GM04503 (cell line): Measurements from ENCODE around the gene ZNF10.

Experiments
- DNase-seq: peaks from one replicate; pipeline ENCODE4 v3.0.0-alpha.2; 2012; ENCODE audit warnings: low read depth

ZNF10 gene

DNA sequence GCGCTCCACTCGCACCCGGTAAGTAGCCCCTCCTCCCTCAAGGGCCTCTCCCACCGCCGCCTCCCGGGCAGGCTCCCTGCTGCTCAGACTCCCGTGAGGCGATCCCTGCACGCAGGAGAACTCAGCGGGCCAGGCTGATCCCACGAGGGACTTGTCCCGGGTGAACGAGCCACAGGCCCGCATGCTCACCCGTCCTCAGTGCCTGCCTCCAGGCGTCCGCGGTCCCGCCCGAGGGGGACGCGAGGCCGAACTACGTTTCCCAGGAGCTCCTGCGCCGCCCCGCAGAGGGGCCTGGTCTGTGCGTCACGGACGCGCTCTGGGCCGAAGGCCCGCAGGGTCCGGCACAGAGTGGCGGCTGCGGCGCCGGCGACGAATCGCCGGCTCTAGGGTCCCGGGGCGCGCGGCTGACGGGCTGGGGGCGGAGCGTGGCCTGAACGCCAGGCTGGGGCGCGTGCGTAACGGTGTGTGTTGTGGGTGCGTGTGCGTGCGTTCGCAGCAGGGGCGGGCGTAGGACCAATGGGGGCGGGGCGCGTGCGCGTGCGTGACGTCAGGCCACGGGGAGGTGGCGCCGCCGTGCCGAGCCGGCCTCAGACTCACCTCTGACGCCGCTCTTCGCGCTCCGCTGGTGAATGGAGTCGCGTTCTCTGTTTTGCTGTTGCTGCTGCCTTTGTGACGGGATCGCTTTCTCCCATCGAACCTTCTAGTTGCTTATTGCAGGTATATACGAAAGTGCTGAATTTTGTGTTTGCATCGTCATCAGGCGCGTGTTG is at the start of gene ZNF10, which contains the start of gene ZNF891:
TSS of gene ZNF10 (plus strand) at position 590 of the 770 bp plus-strand sequence. CDS start 13,866 bp downstream, outside the sequence.
TSS of gene ZNF891 (minus strand) at position 237 of the 770 bp plus-strand sequence. CDS start 8,356 bp downstream, outside the sequence.
- DNase-seq, result peak; percentile 72

DNA sequence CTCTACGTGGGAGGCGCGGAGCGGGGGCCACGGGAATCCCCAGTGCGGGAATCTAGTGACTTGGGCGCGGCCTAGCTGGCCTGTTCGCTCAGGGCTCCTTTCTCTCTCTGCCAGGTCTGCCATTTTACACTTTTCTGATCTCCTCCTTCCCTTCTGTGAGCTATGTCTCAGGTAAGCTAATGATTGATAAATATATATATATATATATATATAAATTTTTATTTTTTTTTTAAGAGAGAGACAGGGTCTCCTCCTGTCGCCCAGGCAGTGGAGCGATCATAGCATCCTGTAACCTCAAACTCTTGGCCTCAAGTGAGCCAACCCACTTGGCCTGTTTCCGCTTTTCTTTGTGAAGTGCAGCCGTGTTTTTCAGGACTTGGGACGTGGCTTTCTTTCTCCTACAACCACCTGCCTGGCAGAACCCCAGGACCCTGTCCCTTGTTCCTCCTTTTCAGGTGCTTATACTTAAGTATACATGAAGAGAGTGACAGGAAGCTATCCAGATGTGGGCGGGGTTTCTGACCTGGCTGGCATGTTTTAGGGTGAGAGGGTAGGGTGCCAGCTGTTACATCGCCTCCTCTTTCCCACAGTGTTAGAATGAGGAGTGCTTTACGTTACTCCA is 49.2 kb upstream of the ZNF10 start:
- no peak for DNase-seq

DNA sequence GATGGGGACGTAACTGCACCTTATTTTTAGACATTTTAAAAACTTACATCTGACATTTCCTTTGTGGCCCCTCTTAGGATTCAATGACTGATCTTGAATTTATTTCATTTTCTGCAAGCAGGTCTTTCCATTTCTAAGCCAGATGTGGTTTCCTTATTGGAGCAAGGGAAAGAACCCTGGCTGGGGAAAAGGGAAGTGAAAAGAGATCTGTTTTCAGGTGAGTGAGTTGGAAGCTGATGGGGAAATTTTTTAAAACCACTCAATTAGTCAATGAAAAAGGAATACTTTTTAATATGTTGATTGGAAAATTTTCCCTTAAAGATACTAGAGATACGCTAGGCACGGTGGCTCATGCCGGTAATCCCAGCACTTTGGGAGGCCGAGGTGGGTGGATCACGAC is 47.1 kb upstream of the ZNF10 start:
- no peak for DNase-seq

DNA sequence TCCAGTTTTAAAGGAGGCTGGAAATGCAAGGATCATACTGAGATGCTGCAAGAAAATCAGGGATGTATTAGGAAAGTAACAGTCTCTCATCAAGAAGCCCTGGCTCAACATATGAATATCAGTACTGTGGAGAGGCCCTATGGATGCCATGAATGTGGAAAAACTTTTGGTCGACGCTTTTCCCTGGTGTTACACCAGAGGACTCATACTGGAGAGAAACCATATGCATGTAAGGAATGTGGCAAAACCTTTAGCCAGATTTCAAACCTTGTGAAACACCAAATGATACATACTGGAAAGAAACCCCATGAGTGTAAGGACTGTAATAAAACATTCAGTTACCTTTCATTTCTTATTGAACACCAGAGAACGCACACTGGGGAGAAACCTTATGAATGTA is 24.8 kb upstream of the ZNF10 start:
- no peak for DNase-seq

DNA sequence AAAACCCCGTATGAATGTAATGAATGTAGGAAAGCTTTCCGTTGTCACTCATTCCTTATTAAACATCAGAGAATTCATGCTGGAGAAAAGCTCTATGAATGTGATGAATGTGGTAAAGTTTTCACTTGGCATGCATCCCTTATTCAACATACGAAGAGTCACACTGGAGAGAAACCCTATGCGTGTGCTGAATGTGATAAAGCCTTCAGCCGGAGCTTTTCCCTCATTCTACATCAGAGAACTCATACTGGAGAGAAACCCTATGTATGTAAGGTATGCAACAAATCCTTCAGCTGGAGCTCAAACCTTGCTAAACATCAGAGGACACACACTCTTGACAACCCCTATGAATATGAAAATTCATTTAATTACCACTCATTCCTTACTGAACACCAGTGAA is 24.2 kb upstream of the ZNF10 start:
- DNase-seq, result no peak

DNA sequence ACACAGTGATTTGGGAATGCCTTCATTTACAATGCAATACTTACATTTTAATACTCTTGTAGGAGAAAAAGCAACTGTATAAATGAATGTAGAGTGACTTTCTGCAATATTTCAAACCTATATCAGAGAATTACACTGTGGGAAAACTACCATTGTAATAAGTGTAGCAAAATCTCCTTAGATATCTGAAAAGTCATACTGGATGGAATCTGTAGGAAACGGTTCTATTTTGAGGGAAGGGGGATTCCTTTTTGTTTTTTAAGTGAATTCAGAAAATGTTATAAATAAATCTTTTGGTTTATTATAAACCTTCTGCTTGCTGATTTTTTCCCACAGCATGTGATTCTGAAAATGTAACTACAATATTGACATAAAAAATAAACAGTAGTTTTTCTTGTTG is 23.3 kb upstream of the ZNF10 start:
- no peak for DNase-seq

DNA sequence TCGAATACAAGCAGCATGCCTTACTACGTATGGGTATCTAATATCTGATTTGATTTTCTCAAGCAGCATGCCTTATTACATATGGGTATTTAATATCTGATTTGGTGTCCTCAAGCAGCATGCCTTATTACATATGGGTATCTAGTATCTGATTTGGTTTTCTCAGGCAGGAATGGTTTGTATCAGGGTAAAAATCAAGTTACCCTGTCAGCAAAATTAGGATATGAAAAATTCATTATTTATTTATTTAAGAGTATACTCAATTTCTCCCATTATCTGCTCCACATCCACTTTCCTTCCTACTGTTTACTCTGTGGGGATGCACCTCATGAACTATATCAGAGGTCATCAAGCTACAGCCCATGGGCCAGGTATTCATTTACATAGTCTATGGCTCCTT is 22.3 kb upstream of the ZNF10 start:
- no peak for DNase-seq

DNA sequence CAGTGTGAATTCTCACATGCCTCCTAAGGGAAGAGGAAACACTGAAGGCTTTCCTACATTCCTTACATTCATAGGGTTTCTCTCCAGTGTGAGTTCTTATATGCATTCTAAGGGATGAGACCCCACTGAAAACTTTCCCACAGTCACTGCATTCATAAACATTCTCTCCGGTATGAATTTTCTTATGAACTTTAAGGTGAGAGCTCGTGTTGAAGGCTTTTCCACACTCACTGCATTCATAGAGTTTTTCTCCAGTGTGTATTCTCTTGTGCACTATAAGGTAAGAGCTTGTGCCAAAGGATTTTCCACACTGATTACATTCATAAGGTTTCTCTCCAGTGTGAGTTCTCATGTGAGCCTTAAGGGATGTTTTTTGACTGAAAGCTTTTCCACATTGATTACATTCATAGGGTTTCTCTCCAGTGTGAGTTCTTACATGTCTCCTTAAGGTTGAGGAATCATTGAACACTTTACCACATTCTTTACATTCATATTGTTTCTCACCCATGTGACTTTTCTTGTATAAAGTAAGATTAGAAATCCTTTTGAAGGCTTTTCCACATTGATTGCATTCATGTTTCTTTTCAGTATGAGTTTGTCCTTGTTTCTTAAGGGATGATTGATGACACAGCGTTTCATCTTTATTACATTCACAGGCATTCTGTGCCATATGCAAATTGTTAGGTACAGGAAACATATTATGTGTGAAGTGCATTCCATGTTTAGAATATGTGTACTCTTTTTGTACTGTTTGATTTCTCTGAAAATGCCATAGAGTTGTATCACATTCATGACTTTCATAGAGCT is 9.8 kb upstream of the ZNF10 start:
- no peak for DNase-seq

DNA sequence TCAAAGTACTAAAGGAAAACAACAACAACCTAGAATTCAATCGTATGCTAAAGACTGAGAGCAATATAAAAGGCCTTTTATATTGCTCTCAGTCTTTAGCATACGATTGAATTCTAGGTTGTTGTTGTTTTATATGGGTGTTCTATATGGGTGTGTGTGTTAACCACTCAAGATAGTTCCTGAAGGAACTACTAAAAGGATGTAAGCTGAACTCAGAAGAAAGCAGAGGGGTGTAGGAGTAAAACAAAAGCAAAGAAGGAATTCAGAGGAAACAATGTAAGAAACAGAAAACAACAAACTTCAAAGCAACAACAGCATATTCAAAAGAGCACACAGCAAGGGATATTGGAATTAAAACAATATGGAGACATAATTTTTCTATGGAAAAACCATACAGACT is 5.8 kb upstream of the ZNF10 start:
- DNase-seq, result no peak

DNA sequence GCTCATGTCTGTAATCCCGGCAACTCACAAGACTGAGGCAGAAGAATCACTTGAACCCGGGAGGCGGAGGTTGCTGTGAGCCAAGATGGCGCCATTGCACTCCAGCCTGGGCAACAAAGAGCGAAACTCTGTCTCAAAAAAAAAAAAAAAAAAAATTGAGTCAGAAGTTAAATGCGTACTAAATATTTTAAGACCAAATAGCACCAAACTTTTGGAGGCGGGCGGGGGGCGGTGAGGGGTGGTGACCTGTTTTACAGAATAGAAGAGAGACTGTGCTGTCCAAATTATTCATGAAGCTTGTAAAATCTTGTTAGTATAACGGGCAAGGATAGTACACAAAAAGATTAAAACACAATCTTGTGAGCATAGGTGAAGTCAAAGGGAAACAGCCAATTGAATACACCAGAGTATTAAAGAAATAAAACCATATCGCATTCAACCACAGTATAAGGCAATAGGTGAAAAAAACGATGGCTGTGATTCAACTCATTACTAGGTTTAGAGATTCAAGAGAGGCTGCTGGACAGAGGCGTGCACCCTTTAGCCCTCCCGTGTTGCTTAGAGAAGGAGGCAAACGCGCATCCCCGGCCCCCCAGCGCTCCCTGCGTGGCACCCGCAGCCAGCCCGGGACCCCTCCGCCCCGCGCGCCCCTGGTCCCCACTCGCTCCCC is 924 bp upstream of the ZNF10 start:
- DNase-seq, result no peak

DNA sequence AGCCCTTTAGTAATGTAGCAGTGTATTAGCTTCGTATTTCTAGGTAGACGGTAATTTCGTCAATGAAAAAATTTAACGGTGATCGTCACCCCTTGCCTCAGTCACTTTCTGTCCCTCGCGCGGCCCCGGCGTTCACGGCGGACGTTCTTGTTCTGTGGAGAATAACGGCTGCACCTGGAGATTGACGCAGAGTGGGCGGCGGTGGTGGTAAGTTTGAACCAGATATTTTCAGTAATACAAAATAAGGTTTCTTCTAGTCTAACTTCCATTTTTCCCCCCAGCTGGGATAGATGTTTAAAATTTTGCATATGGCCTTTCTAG is 341 bp downstream of the ZNF10 start:
- no peak for DNase-seq

DNA sequence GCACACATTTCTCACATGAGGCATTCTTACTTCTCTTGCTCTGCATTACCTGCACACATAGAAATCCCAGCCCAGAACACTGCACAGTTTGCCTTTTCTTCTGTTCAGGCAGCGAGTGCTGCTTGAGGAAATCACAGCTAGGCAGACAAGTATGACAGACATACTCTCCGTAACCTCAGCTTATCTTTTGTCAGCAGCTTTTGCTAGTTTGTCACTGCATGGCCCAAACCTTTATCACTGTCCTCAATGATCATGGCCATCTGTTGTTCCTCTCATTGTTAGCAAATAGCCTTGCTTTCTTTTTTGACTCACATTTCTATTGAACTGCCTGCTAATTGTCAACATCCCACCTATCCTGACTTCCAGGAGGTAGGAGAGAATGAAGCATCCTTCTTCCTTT is 5.3 kb downstream of the ZNF10 start:
- no peak for DNase-seq

DNA sequence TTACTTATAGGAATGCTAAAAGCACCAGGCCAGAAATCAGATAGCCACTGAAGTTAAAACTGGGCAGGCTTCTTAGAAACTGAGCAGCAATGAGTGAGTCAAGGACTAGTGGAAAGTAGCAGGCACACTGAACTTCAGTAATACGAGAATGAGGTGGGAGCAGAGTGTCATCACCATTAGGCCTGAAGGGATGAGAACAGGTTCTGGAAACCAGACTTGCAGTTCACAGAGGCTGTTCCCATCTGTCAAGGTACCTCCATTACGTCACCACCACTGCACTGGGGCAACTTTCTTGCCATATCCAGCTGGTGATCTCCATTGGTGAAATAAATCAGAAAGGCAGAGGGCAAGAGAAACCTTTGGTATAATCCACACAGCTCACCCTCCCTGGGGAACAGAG is 15.6 kb downstream of the ZNF10 start:
- DNase-seq, result no peak

DNA sequence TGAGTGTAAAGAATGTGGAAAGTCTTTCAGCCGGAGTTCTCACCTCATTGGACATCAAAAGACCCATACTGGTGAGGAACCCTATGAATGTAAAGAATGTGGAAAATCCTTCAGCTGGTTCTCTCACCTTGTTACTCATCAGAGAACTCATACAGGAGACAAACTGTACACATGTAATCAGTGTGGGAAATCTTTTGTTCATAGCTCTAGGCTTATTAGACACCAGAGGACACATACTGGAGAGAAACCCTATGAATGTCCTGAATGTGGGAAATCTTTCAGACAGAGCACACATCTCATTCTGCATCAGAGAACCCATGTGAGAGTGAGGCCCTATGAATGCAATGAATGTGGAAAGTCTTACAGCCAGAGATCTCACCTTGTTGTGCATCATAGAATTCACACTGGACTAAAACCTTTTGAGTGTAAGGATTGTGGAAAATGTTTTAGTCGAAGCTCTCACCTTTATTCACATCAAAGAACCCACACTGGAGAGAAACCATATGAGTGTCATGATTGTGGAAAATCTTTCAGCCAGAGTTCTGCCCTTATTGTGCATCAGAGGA is 25.8 kb downstream of the ZNF10 start:
- DNase-seq, result peak; percentile 0

DNA sequence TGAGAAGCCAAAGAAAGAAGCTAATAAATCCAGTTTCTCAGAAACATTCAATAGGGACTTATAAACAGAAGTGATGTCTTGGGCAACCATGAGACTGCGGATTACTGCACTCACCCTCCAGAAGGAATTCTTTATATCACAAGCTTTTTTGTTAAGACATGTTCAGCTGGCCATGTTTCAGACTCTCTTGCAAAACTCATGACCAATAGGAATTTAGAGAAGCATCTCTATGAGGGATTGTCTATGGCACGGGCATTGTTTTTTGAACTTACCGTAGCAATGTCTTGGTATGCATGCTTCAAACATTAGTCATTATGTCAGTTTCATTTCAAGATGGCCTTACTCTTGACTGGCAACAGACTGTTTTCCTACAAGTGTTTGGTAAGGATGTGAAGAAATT is 35.3 kb downstream of the ZNF10 start:
- DNase-seq, result no peak

DNA sequence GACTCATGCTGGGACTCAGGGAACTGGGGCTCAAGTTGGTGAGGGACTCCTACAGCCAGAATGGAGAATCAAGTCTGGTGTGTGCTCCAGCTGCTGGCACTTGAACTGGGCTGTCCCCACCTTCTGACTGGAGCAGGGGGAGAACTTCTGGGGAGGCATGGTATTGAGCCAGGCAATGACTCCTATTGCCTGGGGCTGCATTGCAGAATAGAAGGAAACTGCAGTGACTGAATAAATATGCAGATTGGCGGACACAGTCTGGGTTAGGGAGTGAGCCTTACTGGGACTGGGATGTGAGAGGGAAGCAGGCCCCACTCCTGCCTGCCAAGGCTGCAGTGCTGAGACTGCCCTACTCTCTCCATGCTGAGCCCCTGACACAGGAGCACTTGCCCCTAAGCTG is 42.1 kb downstream of the ZNF10 start:
- DNase-seq, result no peak

DNA sequence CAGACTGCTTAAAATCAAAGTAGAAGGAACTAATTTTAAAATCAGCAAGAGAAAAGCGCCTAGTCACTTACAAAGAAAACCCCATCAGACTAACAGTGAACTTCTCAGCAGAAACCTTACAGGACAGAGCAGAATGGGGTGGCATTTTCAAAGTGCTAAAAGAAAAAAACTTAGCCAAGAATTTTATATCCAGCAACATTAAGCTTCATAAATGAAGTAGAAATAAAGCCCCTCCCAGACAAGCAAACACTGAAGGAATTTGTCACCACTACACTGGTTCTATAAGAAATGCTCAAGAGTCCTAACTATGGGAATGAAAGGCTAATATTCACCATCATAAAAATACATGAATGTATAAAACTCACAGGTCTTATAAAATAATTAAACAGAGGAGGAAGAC is 44.5 kb downstream of the ZNF10 start:
- DNase-seq, result no peak

DNA sequence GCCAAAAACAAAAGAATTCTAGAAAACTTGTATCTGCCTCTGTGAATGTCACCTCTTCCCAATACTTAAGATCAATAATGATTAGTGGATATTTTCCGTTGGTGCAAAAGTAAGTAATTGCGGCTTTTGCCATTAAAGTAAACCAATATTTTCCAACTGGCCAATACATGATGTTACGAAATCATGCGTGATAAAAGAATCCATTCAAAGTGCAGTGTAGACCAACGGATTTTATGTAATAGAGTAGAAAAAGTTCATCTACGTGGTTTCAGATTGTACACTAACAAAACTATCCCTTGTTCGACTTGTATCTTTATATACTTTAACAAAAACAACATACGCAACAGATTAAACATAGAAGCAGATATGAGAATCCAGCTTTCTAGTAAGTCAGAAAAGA is 50.2 kb downstream of the ZNF10 start:
- DNase-seq, result no peak

DNA sequence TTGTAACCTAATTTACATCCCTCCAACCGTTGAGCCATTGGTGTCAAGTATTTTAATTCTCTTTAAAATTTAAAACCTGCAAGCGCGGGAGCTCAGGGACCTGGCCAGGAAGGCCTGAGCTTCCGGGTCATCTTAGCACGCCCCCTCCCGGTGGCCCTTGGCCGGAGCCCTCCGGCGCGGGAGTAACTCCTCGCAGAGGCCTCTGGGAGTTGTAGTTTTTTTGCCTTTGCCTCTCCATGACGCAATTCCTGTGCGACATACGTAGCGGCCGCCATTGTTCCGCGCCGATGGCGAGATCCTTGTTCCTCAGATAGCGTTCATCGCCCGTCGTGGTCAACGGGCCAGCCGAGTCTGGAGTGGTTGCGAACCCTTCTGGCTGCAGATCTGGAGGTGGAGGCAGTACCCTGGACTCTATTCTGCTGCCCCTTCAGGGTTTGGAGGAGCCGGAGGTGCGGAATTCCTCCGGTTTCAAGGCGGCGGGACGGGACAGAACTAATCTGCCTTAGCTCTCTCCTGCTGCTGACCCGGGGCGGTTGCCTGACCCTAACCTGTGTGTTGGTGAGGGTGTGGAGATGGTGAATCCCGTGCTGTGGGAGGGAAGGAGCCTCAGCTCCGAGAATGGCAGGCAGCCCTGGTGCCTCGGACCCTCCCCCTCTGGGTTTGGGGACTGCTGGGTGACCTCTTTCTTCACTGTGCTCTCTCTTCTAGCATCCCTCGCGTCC is 51.0 kb downstream of the ZNF10 start, which contains the start of gene ZNF268:
TSS of gene ZNF268 (plus strand) at position 258 of the 722 bp plus-strand sequence. CDS start 503 bp downstream, outside the sequence.
- DNase-seq, result peak; percentile 51

DNA sequence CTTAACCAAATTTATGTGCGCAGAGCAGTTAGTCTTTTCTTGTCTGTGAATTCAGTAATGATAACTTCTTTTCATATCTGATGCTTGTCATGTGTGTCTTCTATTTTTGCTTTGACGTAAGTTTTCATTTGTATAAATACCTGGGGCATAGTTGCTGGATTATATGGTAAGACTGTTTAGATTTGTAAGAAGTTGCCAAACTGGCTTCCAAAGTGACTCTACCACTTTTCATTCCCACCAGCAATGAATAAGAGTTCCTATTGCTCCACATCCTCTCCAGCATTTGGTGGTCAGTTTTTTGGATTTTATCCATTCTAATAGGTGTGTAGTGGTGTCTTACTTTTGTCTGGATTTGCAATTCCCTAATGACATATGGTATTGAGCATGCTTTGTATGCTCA is 59.7 kb downstream of the ZNF10 start:
- no peak for DNase-seq

DNA sequence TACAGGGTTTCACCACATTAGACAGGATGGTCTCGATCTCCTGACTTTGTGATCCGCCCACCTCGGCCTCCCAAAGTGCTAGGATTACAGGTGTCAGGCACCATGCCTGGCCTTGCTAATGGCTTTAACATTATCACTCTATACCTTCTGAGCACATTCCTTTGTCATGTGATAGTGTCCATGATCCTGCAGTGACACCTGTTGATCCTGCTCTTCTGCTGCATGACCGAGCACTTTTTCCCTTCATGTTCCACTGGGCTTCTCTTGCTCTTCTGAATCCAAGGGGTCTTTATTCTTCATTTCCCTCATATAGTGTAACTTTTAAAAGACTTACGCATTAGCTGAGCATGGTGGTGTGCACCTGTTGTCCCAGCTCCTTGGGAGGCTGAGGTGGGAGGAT is 62.4 kb downstream of the ZNF10 start:
- no peak for DNase-seq
